H1 (cell line): ENCODE data around the gene RASSF5. TPM values are rescaled to one million over a fixed set of nuclear protein-coding genes. Genes with fewer than 3 reads are reported as not detected.
A peak's percentile ranks its signal among the peaks of the same experiment; 100 is the strongest.

Experiments used
- CTCF ChIA-PET: fragments of 300-600 bp; sonication (Branson Sonifier 250); formaldehyde crosslinking; loops from one replicate; lab custom pipeline; 2021; ENCODE audit not compliant: partially characterized antibody; lab: Charles Lee
- POLR2A ChIA-PET: fragments of 300-600 bp; sonication (Branson Sonifier 250); formaldehyde crosslinking; loops from one replicate; lab custom pipeline; 2021; ENCODE audit warnings: inconsistent platforms; ENCODE audit not compliant: partially characterized antibody; lab: Charles Lee
- DNase-seq, 2 experiments: peaks; one replicate each; pipeline versions ENCODE4 v3.0.0 to v3.0.0-alpha.2; 2010 to 2022; ENCODE audit warnings: low spot score in 2 of 2, low read depth in 1 of 2, mixed read lengths in 1 of 2
- FAIRE-seq: peaks from 2 replicates; lab custom pipeline; 2011; peaks lifted over from hg19 to GRCh38; lab: Jason Lieb, UNC
- H2AFZ ChIP-seq: 2 replicates; pipeline ENCODE4 v1.8.1; 2012; ENCODE audit warnings: low read length, inconsistent platforms
- H2AK5ac ChIP-seq: 2 replicates; pipeline ENCODE4 v1.6.1; 2013; ENCODE audit warnings: low read depth, low read length
- H2BK120ac ChIP-seq: replicated peaks from 2 replicates; pipeline ENCODE3; 2013; ENCODE audit warnings: low read depth, low read length, inconsistent platforms
- H2BK12ac ChIP-seq: 2 replicates; pipeline ENCODE4 v1.6.1; 2013; ENCODE audit warnings: low read depth, low read length
- H2BK15ac ChIP-seq: 2 replicates; pipeline ENCODE4 v1.6.1; 2013; ENCODE audit warnings: low read length
- H2BK20ac ChIP-seq: 2 replicates; pipeline ENCODE4 v1.6.1; 2013; ENCODE audit warnings: low read length
- H2BK5ac ChIP-seq: 2 replicates; pipeline ENCODE4 v1.6.1; 2013; ENCODE audit warnings: low read depth, low read length
- H3K14ac ChIP-seq: 2 replicates; pipeline ENCODE4 v1.6.1; 2013; ENCODE audit warnings: inconsistent platforms; ENCODE audit not compliant: insufficient read length
- H3K18ac ChIP-seq: 2 replicates; pipeline ENCODE4 v1.6.1; 2013; ENCODE audit warnings: low read length; ENCODE audit errors: extremely low read depth
- H3K23ac ChIP-seq: 2 replicates; pipeline ENCODE4 v1.6.1; 2013; ENCODE audit warnings: inconsistent platforms; ENCODE audit not compliant: insufficient read length
- H3K23me2 ChIP-seq: 2 replicates; pipeline ENCODE4 v1.6.1; 2013; ENCODE audit warnings: low read depth, low read length
- H3K27ac ChIP-seq: 2 replicates; pipeline ENCODE4 v1.6.1; 2011; ENCODE audit warnings: low read depth, low read length, inconsistent platforms
- H3K27me3 ChIP-seq, 4 experiments: replicated peaks in 1 of 4; 1 replicate in 1 of 4; 2 replicates in 3 of 4; pipeline versions ENCODE4 v1.6.1 to v1.8.1; 2011 to 2013; ENCODE audit warnings: low read length in 3 of 4, mild to moderate bottlenecking in 3 of 4, inconsistent platforms in 2 of 4, mixed read lengths in 2 of 4, moderate library complexity in 1 of 4; ENCODE audit not compliant: control insufficient read depth in 3 of 4, insufficient read depth in 3 of 4; ENCODE audit errors: extremely low read depth in 1 of 4
- H3K36me3 ChIP-seq, 4 experiments: 2 replicates each; pipeline versions ENCODE4 v1.6.1 to v1.8.1; 2011 to 2013; ENCODE audit warnings: mild to moderate bottlenecking in 4 of 4, low read length in 3 of 4, moderate library complexity in 2 of 4, control low read depth in 1 of 4, inconsistent platforms in 1 of 4; ENCODE audit not compliant: insufficient read depth in 4 of 4, control insufficient read depth in 2 of 4
- H3K4ac ChIP-seq: replicated peaks from 2 replicates; pipeline ENCODE3; 2013; ENCODE audit warnings: low read length, low read depth, mixed read lengths, inconsistent platforms; ENCODE audit not compliant: insufficient read length
- H3K4me1 ChIP-seq, 4 experiments: replicated peaks in 1 of 4; 1 replicate in 1 of 4; 2 replicates in 3 of 4; pipeline versions ENCODE4 v1.6.1 to v1.8.1; 2011 to 2013; ENCODE audit warnings: low read length in 3 of 4, inconsistent platforms in 2 of 4, mixed read lengths in 1 of 4; ENCODE audit not compliant: insufficient read depth in 4 of 4, control insufficient read depth in 3 of 4
- H3K4me2 ChIP-seq, 2 experiments: 2 replicates each; pipeline versions ENCODE4 v1.6.1 to v1.8.1; 2011 to 2013; ENCODE audit warnings: low read depth in 2 of 2, low read length in 2 of 2, control low read depth in 1 of 2, inconsistent platforms in 1 of 2, mild to moderate bottlenecking in 1 of 2; ENCODE audit not compliant: insufficient read depth in 1 of 2
- H3K4me3 ChIP-seq, 4 experiments: fragments of 200-600, 300-600 bp in 1 of 4; sonication (generic), shearing (Covaris generic), sonication (Bioruptor Twin) in 1 of 4; 2 replicates each; pipeline versions ENCODE4 v1.5.1 to v1.8.1; 2011 to 2016; ENCODE audit warnings: low read length in 4 of 4, low read depth in 3 of 4, control low read depth in 2 of 4, inconsistent platforms in 2 of 4, mild to moderate bottlenecking in 2 of 4, mixed read lengths in 1 of 4, moderate library complexity in 1 of 4; ENCODE audit not compliant: insufficient read depth in 2 of 4; ENCODE audit errors: extremely low read depth in 1 of 4
- H3K56ac ChIP-seq: replicated peaks from 2 replicates; pipeline ENCODE3; 2013; ENCODE audit warnings: low read depth, mild to moderate bottlenecking, mixed read lengths, low read length, inconsistent platforms; ENCODE audit not compliant: insufficient read length
- H3K79me1 ChIP-seq: 2 replicates; pipeline ENCODE4 v1.6.1; 2013; ENCODE audit warnings: low read depth, low read length, control low read depth
- H3K79me2 ChIP-seq, 2 experiments: 2 replicates each; pipeline versions ENCODE4 v1.6.1 to v1.8.1; 2012 to 2013; ENCODE audit warnings: low read length in 2 of 2, mild to moderate bottlenecking in 2 of 2, inconsistent platforms in 1 of 2; ENCODE audit not compliant: insufficient read depth in 2 of 2, control insufficient read depth in 1 of 2
- H3K9ac ChIP-seq, 4 experiments: replicated peaks in 1 of 4; 1 replicate in 1 of 4; 2 replicates in 3 of 4; pipeline versions ENCODE4 v1.6.1 to v1.8.1; 2011 to 2013; ENCODE audit warnings: low read depth in 3 of 4, low read length in 3 of 4, control low read depth in 2 of 4, mild to moderate bottlenecking in 2 of 4, moderate library complexity in 2 of 4, inconsistent platforms in 1 of 4; ENCODE audit errors: extremely low read depth in 1 of 4
- H3K9me3 ChIP-seq, 2 experiments: 2 replicates each; pipeline versions ENCODE4 v1.6.1 to v1.8.1; 2012 to 2013; ENCODE audit warnings: mild to moderate bottlenecking in 2 of 2, moderate library complexity in 2 of 2, control low read depth in 1 of 2, inconsistent platforms in 1 of 2, low read depth in 1 of 2, low read length in 1 of 2, mixed read lengths in 1 of 2; ENCODE audit not compliant: insufficient read depth in 2 of 2
- H4K20me1 ChIP-seq, 2 experiments: replicated peaks in 1 of 2; 2 replicates each; pipeline versions ENCODE3 to v1.8.1; 2011 to 2013; ENCODE audit warnings: inconsistent platforms in 2 of 2, low read length in 2 of 2, mild to moderate bottlenecking in 1 of 2; ENCODE audit not compliant: insufficient read depth in 2 of 2, control insufficient read depth in 1 of 2
- H4K5ac ChIP-seq: 2 replicates; pipeline ENCODE4 v1.6.1; 2013; ENCODE audit warnings: low read length, low read depth, mixed read lengths, inconsistent platforms; ENCODE audit not compliant: insufficient read length
- H4K8ac ChIP-seq: 2 replicates; pipeline ENCODE4 v1.8.0; 2013; ENCODE audit warnings: mild to moderate bottlenecking, moderate library complexity, low read length, inconsistent platforms; ENCODE audit not compliant: insufficient read depth; ENCODE audit errors: extremely low read depth
- H4K91ac ChIP-seq: replicated peaks from 2 replicates; pipeline ENCODE3; 2013; ENCODE audit warnings: low read length, mixed read lengths, inconsistent platforms; ENCODE audit not compliant: insufficient read length
- ATF3 ChIP-seq: IDR thresholded peaks from 2 replicates; pipeline ENCODE4 v1.6.1; 2011; ENCODE audit warnings: low read depth, mild to moderate bottlenecking, low read length; ENCODE audit not compliant: insufficient read depth
- CBX5 ChIP-seq: fragments of 300-800, 300-1000 bp; sonication (generic); IDR thresholded peaks from 2 replicates; pipeline ENCODE4 v1.7.1; 2016; ENCODE audit warnings: antibody characterized with exemption, low read length, low read depth
- GTF2F1 ChIP-seq: IDR thresholded peaks from 2 replicates; pipeline ENCODE4 v1.6.1; 2012; ENCODE audit warnings: low read depth, low read length, improper control_type of control experiment, borderline replicate concordance
- JUN ChIP-seq: IDR thresholded peaks from 2 replicates; pipeline ENCODE4 v1.6.1; 2011; ENCODE audit warnings: low read depth, mild to moderate bottlenecking, improper control_type of control experiment, low read length
- TCF12 ChIP-seq: IDR thresholded peaks from 2 replicates; pipeline ENCODE4 v1.6.1; 2011; ENCODE audit warnings: low read depth, mild to moderate bottlenecking, low read length
- TEAD4 ChIP-seq: IDR thresholded peaks from 2 replicates; pipeline ENCODE4 v1.6.1; 2012; ENCODE audit warnings: low read depth, low read length, inconsistent platforms, mixed read lengths
- WGBS, 2 experiments: shearing (Covaris generic) in 1 of 2; methylation state at CpG; one replicate each; pipeline versions ENCODE4 v1.1.6 to v1.1.7; 2013 to 2015; ENCODE audit warnings: low lambda C conversion rate in 2 of 2, mixed read lengths in 2 of 2, inconsistent platforms in 1 of 2, low coverage in 1 of 2, missing lambda C conversion rate in 1 of 2; ENCODE audit not compliant: insufficient replicate concordance in 2 of 2, insufficient coverage in 1 of 2, insufficient read length in 1 of 2; ENCODE audit errors: extremely low coverage in 1 of 2, missing lambda C conversion rate in 1 of 2; 5-methylcytosine and 5-hydroxymethylcytosine counted together
- polyA plus RNA-seq, 7 experiments: library from polyadenylated mRNA; depleted of rRNA in 3 of 7; stranded (reverse) in 5 of 7; unstranded in 2 of 7; fragments of >200 nt in 5 of 7; fragments of 200-250 nt in 2 of 7; gene quantifications; 1 replicate in 5 of 7; 2 replicates in 1 of 7; 4 replicates in 1 of 7; pipeline versions ENCODE4 v1.2.1 to v1.2.3, GENCODE V29; 2011 to 2013; ENCODE audit warnings: missing spikeins in 2 of 7, mixed read lengths in 2 of 7
- total RNA-seq: library from RNA; stranded (reverse); fragmentation: NEBNext Ultra II Directional; extraction: Animal tissue kit (Norgen Biotek cat#: 25700); gene quantifications from 2 replicates; pipeline ENCODE4 v1.2.1, GENCODE V29; 2021

RASSF5 gene
- total and polyA plus RNA-seq, 2 of the 8 experiments (the other 6 are each of a cell fraction or from before 2014, with no cell fraction given): 0.82 to 1.8 TPM

GRCh38 chr1:206469411-206469932, 37.9 kb upstream of the RASSF5 start:
- H3K4me2 ChIP-seq: peak overlapping the region; percentile 77 to 95; a peak in 3 of 4 replicates

More at GRCh38 chr1:206469411-206469932, 37.9 kb upstream of the RASSF5 start:
- Histone ChIP-seq H2BK15ac (no peak overlapping the region; the same call in 1 of the 2 replicates), H2BK12ac (peak overlapping the region; percentile 81; the same call in 1 of the 2 replicates), H3K9ac (peak overlapping the region in 1 of 4 experiments; percentile 6; a peak in 1 of 7 replicates), H3K36me3 (no peaks in the 10 kb centered on the region), H3K27ac (no peak overlapping the region), H3K23ac (no peak overlapping the region), H3K18ac (peak overlapping the region; percentile 91; the same call in 1 of the 2 replicates), H3K9me3 (no peaks in the 10 kb centered on the region), H3K56ac (no peak overlapping the region), H4K20me1 (no peaks in the 10 kb centered on the region), H2BK5ac (peak overlapping the region; percentile 90; the same call in 1 of the 2 replicates), H3K4me1 (peaks cover 3 to 47% (median 25%) of the 10 kb centered on the region in 4 experiments), H2BK20ac (0 out of 2 replicates have a peak overlapping the region, but pooled peaks have one; percentile 95), H3K79me2 (no peaks in the 10 kb centered on the region), H3K23me2 (peaks cover 9% of the 10 kb centered on the region; the same call in 1 of the 2 replicates), H4K5ac (no peak overlapping the region), H3K4ac (peak overlapping the region; percentile 22), H2AFZ (peak overlapping the region; percentile 96; the same call in 1 of the 2 replicates), H3K27me3 (peaks cover 0 to 3% (median 0%) of the 10 kb centered on the region in 4 experiments; a peak in 2 of 7 replicates), H3K79me1 (no peaks in the 10 kb centered on the region; the same call in 1 of the 2 replicates), H4K8ac (no peak overlapping the region), H3K14ac (no peak overlapping the region), H2AK5ac (no peak overlapping the region), H2BK120ac (no peak overlapping the region), H3K4me3 (peak overlapping the region in 2 of 4 experiments; percentile 10 to 65; a peak in 2 of 8 replicates), H4K91ac (peak overlapping the region; percentile 18)
- POLR2A ChIA-PET: interaction anchor here (1.0 to 2.2 kb wide), 5 partner anchors 9 to 40 kb away, joined by 3 to 14 read pairs (median 4); partner anchors contain the start of gene RASSF5
- CTCF ChIA-PET: interaction anchor here (0.7 to 6.0 kb wide), 16 partner anchors 10 to 257 kb away, joined by 3 to 76 read pairs (median 4); partner anchors contain the start of gene RASSF5
- TF ChIP-seq TEAD4: no peak
- TF ChIP-seq ATF3: no peak
- no peak for TF ChIP-seq CBX5
- no peak for TF ChIP-seq GTF2F1
- TF ChIP-seq TCF12: no peak
- no peak for TF ChIP-seq JUN
- FAIRE-seq: no peak
- no peak for DNase-seq
- 75% methylated on average over 2 of the region's 2 CpGs; no CpG with 5 or more reads in 1 of the 2 experiments for WGBS, 2 experiments
